HG03521 (cell line): Measurements from ENCODE around the gene FAM184B.
"Not testable (repeated sequence)": the region's sequence is repeated elsewhere in the genome, so short reads cannot be mapped to it uniquely, and the experiment has no call there.

ENCODE experiments used
- ATAC-seq: cut with Tn5 transposase; IDR thresholded peaks from one replicate; pipeline ENCODE4 v1.9.1; 2021; ENCODE audit warnings: mild to moderate bottlenecking, moderate library complexity; ENCODE audit not compliant: unreplicated experiment

Gene FAM184B

GRCh38 chr4:17721496-17722355 is 59.7 kb downstream of the FAM184B start:
- ATAC-seq = no peak

DNA sequence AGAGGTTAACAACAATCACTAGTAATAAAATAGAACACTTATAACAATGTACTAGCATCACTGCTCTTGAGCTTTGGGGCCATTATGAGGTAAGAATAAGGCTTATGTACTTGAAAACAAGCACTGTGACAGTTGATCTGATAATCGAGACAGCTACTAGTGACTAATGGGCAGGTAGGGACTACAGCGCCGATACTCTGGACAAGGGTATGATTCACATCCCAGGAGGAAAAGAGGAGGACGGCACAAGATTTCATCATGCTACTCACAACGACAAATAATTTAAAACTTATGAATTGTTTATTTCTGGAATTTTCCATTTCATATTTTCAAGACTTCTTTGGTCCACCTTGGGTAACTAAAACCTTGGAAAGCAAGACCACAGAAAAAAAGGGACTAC is 62.3 kb downstream of the FAM184B start:
- no peak for ATAC-seq

DNA sequence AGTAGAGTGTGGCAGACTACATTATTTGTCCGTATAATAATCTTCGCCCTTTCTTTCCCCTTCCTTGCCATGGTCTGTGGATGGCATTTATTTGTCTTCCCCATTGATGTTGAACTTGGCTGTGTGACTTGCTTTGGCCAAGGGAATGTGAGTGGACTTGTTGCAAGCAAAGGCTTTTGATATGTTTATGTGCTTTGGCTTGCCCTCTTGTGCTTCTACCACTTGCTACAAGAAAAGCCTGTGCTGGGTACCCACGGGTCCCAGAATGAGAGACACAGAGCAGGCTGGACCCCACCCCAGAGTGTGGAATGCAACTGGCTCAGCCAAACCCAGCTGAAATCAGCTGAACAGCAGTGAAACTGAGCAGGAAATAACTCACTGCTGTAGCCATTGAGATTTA is 63.0 kb downstream of the FAM184B start:
- no peak for ATAC-seq

GRCh38 chr4:17717301-17717700 is 64.1 kb downstream of the FAM184B start:
- ATAC-seq = no peak

GRCh38 chr4:17715511-17715910 is 65.9 kb downstream of the FAM184B start:
- no peak for ATAC-seq

GRCh38 chr4:17713779-17714178 is 67.6 kb downstream of the FAM184B start:
- ATAC-seq = no peak

- no peak for ATAC-seq
Observed at GRCh38 chr4:17712166-17712565, 69.3 kb downstream of the FAM184B start.

DNA sequence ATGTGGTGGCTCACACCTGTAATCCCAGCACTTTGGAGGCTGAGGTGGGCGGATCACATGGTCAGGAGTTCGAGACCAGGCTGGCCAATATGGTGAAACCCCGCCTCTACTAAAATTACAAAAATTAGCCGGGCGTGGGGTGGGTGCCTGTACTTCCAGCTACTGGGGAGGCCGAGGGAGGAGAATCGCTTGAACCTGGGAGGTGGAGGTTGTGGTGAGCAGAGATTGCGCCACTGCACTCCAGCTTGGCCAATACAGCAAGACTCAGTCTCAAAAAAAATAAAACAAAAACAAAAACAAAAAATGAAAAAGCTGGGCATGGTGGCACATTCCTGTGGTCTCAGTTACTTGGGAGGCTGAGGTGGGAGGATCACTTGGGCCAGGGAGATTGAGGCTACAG is 70.2 kb downstream of the FAM184B start:
- not testable (repeated sequence) for ATAC-seq

GRCh38 chr4:17709763-17710068 is 71.7 kb downstream of the FAM184B start:
- ATAC-seq = no peak

GRCh38 chr4:17708992-17709762 is 72.2 kb downstream of the FAM184B start:
- no peak for ATAC-seq

GRCh38 chr4:17707671-17708070 is 73.8 kb downstream of the FAM184B start:
- ATAC-seq = no peak

- ATAC-seq = no peak
Observed at GRCh38 chr4:17705107-17705506, 76.3 kb downstream of the FAM184B start.

- no peak for ATAC-seq
Observed at GRCh38 chr4:17704020-17704650, 77.3 kb downstream of the FAM184B start.

GRCh38 chr4:17702641-17703040 is 78.8 kb downstream of the FAM184B start:
- no peak for ATAC-seq

DNA sequence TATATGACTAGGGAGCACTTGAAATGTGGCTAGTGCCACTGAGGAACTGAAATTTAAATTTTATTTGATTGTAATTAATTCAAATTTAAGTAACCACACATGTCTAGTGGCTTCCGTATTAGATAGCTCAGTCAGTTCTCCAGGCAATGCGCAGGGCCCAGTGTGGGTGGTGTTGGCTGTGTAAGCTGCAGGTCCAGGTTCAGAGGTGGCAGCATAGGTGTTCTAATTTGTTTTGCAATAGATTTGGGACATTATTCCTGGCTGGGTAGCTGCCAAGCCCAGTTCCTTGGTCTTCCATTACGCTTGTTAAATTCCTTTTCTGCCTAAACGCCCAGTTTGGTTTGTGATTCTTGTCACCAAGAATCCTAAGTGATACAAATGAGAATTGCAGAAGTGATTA is 79.5 kb downstream of the FAM184B start:
- ATAC-seq = no peak

DNA sequence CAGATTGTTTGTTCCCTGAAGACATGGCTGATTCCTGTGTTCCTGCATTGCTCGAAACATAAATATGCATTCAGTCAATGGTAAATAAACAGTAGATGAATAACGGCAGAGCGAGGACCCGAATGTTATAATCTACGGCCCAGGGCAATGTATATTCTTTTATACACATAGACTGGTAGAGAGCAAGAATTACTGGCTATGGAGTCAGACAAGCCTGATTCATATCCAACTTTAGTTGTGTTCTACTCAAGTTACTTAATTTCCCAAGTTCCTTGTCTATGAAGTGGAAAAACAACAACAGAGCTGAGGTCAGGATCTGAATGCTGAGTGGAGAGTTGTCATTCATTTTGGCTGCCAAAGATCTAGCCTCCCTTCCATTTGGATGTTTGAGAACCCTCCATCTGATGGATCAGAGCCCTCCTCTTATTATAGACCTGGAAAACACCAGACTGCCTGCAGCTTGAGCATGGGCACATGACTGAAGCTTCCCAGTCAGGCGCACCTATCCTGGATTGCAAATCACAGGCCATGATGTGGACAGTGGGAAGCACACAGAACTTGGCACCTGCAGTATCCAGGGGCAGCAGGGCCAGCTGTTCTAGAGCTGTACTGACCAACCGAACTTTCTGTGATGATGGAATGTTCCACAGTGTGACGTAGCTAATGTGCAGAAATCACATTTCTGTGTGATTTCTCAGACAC is 80.1 kb downstream of the FAM184B start:
- no peak for ATAC-seq

DNA sequence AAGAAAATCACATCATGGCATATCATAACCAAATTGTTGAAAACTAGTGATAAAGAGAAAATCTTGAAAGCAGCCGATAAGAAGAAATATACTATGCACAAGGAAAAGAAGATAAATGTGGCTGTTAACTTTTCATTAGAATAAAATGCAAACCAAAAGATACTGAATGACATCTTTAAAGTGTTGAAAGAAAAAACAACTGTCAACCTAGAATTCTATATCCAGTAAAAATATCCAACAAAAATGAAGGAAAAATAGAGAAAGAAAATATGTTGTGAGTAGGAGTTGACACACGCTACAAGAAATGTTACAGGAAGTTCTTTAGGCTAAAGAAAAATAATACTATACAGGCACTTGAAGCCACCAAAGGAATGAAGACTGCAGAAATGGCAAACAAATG is 82.0 kb downstream of the FAM184B start:
- ATAC-seq = no peak

- no peak for ATAC-seq
Observed at GRCh38 chr4:17698116-17698515, 83.3 kb downstream of the FAM184B start.

DNA sequence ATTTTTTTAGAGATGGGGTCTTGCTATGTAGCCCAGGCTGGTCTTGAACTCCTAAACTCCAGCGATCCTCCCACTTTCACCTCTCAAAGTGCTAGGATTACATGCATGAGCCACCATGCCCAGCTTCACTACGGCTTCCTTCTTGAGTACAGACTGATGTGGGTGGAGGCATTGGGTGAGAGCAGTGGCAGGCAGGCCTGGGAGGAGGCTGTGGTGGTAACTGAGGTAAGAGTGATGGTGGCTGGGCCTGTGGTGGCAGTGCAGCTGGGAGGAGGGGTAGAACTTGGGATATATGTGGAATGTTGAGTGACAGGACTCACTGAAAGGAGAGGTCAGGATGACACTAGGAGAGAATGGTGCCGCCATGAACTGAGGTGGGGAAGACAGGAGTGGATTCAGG is 86.1 kb downstream of the FAM184B start:
- ATAC-seq = no peak

- no peak for ATAC-seq
Observed at GRCh38 chr4:17694552-17694951, 86.9 kb downstream of the FAM184B start.

- no peak for ATAC-seq
Observed at GRCh38 chr4:17690898-17691297, 90.5 kb downstream of the FAM184B start.
